G401 (cell line): ENCODE measurements around the gene EFCC1. TPM values are rescaled to one million over a fixed set of nuclear protein-coding genes. Genes with fewer than 3 reads are reported as not detected.
"Not testable (repeated sequence)": the region's sequence is repeated elsewhere in the genome, so short reads cannot be mapped to it uniquely, and the experiment has no call there.

ENCODE experiments used
- DNase-seq: peaks from one replicate; pipeline ENCODE4 v3.0.0-alpha.2; 2015; ENCODE audit warnings: low spot score
- in situ Hi-C: cut with HindIII; loops from 2 replicates; pipeline ENCODE4 v1.10.0; 2016; ENCODE audit warnings: low sequenced_read_pairs, mixed read lengths
- total RNA-seq: library from RNA; depleted of rRNA; stranded (reverse); fragments of >200 nt; shearing (Covaris generic); gene quantifications from 2 replicates; pipeline ENCODE4 v1.2.3, GENCODE V29; 2014

EFCC1 gene
- total RNA-seq, 1 experiment from 2014 or later, result not detected

DNA sequence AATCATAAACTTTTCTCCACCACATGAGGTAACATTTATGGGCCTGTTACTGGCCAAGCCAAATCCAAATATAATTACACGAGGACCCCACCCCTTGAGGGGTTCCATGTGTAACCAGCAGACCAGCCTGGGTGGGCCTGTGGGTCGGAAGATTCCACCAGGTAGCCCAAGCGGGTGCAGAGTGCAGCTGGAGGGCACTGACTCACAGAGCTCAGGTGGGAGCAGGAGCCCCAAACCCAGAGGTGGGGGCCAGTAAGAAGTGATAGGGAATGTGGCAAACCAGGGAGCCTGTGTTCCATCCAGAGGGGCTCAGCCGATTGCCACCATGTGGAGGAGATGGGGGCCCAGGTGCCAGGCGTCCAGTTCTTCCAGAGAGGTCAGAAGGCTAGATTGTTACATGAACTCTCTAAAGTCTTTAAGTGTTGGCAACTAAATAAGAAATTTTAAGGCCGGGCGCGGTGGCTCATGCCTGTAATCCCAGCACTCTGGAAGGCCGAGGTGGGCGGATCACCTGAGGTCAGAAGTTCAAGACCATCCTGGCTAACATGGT, 62.1 kb downstream of the EFCC1 start:
- no peak for DNase-seq
- in situ Hi-C loops, result no loop called here

DNA sequence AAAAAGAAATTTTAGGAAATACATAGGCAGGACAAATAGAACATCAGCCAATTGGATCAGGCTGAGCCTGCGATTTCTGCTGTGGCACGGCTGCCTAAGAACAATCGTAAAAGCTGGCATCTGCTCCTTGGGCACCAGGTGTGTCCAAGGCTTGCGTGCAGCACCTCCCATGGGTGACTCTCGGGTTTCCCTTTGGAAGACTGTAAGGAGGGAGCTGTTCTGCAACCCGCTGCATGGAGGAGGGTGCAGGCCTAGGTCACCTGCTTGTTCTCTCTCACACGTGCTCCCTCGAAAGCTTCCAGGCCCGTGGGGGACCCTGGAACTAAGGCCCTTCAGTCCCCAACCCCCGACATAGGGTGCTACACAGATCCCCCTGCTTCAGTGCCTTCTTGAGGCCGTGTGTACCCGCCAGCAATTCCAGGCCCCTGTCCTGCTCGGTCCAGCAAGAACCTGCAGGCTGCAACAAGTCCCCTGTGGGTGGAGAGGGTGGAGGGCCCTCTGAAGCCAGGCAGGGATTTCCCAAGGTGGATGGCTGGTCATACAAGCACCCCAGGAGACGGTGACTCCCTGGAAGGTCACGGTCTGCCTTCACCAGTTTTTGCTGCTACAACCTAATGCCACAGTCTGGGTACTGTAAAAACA, 62.9 kb downstream of the EFCC1 start:
- no peak for DNase-seq
- in situ Hi-C loops, result no loop called here

DNA sequence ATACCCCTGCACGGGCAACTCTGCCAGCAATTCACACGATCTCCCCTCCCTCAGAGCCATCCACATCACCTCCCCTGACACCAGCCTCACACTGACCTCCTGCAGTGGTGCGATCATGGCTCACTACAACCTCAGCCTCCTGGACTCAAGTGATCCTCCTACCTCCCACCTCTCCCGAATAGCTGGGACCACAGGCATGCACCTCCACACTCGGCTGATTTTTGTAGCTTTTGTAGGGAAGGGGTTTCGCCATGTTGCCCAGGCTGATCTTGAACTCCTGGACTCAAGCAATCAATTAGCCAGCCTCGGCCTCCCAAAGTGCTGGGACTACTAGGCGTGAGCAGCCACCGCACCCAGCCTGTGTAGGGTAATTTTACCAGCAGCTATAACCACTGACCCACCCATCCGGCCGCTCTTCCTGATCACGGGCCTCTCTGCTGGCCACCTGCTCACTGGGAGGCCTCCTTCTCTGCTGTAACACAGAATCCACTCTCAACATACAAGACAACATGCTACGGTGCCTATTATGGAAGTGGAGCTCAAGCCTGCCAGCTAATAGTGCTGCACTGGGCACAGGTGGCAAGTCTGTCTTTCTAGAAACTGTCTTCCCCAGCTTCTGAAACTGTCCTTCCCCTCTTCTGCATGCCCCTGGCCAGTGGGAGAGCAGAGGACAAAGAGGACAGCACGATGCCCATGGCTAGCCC, 64.1 kb downstream of the EFCC1 start:
- in situ Hi-C loops, result no loop called here
- DNase-seq, result no peak

DNA sequence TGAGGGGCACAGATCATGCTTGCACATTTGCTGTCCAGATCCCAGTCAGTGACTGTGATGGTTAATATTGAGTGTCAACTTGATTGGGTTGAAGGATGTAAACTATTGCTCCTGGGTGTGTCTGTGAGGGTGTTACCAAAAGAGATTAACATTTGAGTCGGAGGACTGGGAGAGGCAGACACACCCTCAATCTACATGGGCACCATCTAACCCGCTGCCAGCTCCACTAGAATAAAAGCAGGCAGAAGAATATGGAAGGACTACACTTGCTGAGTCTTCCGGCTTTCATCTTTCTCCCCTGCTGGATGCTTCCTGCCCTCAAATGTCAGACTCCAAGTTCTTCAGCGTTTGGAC, 64.6 kb downstream of the EFCC1 start:
- in situ Hi-C loops, result no loop called here
- DNase-seq, result no peak

DNA sequence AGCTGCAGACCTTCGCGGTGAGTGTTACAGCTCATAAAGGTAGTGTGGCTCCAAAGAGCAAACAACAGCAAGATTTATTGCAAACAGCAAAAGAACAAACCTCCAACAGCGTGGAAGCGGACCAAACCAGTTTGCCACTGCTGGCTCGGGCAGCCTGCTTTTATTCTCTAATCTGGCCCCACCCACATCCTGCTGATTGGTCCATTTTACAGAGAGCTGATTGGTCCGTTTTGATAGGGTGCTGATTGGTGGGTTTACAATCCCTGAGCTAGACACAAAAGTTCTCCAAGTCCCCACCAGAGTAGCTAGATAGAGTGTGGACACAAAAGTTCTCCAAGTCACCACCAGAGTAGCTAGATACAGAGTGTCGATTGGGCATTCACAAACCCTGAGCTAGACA, 66.6 kb downstream of the EFCC1 start:
- in situ Hi-C loops, result not testable (repeated sequence)

DNA sequence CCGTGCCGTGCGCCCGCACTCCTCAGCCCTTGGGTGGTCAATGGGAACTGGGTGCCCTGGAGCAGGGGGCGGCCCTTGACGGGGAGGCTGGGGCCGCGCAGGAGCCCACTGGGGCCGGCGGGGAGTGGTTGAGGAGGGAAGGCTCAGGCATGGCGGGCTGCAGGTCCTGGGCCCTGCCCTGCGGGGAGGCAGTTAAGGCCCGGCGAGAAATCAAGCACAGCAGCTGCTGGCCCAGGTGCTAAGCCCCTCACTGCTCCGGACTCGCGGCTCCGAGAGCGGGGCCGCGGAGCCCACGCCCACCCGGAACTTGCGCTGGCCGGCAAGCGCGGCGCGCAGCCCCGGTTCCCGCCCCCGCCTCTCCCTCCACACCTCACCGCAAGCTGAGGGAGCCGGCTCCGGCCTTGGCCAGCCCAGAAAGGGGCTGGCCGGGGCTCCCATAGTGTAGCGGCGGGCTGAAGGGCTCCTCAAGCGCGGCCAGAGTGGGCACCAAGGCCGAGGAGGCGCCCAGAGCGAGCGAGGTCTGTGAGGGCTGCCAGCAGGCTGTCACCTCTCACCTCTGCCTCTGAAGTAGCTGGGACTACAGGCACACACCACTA, 67.3 kb downstream of the EFCC1 start:
- DNase-seq, result no peak

More for the DNA sequence above, 66.6 kb downstream of the EFCC1 start:
- DNase-seq, result not testable (repeated sequence)

DNA sequence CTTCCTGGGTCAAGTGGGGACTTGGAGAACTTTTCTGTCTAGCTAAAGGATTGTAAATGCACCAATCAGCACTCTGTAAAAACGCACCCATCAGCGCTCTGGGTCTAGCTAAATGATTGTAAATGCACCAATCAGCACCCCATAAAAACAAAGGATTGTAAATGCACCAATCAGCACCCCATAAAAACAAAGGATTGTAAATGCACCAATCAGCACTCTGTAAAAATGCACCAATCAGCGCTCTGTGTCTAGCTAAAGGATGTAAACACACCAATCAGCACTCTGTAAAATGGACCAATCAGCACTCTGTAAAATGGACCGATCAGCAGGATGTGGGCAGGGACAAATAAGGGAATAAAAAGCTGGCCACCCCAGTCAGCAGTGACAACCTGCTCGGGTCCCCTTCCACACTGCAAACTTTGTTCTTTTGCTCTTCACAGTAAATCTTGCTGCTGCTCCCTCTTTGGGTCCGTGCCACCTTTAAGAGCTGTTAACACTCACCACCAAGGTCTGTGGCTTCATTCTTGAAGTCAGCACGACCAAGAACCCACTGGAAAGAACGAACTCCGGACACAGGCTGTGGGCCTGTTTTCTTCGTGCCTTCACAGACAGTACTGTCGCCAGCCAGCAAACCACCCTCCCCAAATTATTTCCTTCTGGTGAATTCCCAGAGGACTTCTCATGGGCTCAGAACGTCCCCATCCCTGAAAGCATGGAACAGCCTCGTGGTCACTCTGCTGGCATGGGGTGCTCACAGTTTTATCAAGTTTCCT, 68.4 kb downstream of the EFCC1 start:
- in situ Hi-C loops, DNase-seq: not testable (repeated sequence)

More for the DNA sequence above, 67.3 kb downstream of the EFCC1 start:
- in situ Hi-C loops, result no loop called here

DNA sequence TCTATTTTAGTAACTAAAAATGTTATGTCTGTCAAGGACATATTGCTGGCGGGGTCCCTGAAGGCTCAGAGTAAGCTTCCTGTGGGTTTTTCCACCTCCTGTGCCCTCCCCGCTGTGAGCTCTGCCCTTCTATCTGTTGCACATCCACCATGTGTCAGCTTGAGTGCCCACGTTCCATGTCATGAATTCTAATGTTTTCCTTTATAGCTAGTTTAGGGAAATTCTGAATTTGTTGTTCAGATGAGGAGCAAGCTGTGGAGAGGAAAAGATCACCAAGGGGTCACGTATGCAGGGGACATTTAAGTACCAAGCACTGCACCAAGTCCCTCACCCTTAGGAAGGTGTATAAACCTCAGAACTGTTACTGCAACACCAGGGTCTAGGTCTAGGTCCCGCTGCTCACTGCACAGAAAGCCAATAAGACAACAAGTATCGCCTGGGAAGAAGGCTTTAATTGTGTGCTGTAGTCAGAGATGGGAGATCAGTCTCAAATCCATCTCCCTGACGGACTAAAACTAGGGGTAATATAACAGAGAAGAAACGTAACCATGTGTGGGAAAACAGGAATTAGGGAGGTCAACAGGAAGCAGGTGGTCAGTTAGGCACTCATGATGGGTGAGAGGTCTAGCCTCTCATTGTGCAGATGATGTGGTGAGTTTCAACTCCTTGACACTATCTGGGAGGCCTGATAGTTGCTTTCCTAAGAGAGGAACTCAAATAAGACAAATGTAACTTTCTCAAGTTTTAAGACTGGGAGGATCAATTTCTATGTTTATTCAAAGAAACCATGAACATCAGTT, 69.2 kb downstream of the EFCC1 start:
- no peak for DNase-seq

DNA sequence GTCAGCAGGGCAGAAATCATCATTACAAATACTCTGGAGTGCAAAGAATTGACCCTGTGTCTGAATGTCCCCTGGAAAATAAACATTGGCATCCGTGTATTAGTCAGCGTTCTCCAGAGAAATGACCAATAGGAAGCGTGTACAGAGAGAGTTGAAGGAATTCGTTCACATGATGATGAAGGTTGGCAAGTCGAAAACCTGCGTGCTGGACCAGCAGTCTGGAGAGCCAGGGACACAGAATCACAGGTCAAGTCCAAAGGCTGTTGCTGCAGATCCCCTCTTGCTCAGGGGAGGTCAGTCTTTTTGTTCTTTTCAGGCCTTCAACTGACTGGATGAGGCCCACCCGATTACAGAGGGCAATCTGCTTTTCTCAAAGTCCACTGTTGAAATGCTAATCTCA, 76.1 kb downstream of the EFCC1 start:
- no peak for DNase-seq
- in situ Hi-C loops, result no loop called here

More for the DNA sequence above, 69.2 kb downstream of the EFCC1 start:
- in situ Hi-C loops, result no loop called here

DNA sequence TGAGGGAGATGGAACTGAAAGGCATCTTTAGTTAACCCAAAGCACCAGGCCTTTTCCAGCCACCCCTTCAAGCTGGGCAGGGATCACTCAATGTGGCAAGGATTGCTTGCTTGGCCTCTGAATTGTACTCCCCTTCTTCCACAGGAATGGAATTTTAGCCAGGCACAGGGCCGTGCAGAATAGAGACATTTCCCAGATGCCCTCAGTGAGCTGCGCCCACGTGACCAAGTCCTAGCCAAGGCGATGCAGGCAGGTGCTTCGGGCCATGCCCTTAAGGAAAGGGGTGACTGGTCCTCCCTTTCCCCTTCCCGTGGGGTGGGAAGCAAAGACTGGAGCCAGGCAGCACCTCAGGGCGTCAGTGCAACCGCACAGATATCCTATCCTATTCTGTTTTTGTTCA, 77.4 kb downstream of the EFCC1 start:
- DNase-seq, result no peak
- in situ Hi-C loops, result no loop called here

DNA sequence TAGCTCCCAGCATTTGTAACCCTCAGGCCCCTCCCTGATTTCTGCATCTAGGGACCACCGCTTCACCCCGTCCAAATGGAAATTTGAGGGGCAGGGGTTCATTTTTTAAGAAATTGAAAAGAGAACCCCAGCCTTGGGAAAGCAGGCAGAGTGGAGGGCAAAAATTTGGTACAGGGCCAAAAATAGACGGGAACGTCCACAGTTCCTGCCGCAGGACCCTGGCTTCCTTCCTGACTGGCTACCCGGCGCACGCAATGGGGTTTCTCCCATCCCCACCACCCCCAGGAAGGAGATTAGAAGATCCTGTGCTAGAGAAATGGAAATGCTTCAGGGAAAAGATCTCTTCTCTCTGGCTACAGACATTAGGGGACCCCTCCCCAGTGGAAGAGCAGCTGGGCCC, 80.4 kb downstream of the EFCC1 start:
- no peak for DNase-seq
- in situ Hi-C loops, result no loop called here

DNA sequence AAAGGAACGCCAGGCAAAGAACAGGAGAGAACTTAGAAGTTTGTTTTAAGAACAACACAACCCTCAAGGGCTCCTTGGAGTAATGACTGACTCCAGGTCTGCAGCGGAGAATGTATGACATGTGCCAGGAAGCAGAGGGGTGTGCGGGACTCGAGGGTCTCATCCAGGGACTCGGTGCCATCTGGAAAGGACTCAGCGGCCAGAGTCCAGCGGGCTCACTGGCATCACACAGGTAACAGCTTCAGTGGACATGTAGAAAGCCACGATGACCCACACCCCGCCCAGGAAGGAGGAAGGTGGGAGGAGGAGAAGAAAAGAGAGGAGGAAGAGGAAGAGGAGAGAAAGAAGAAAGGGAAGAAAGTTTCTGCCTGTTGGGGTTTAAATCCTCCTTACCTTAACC, 80.9 kb downstream of the EFCC1 start:
- in situ Hi-C loops, result no loop called here
- DNase-seq, result no peak

DNA sequence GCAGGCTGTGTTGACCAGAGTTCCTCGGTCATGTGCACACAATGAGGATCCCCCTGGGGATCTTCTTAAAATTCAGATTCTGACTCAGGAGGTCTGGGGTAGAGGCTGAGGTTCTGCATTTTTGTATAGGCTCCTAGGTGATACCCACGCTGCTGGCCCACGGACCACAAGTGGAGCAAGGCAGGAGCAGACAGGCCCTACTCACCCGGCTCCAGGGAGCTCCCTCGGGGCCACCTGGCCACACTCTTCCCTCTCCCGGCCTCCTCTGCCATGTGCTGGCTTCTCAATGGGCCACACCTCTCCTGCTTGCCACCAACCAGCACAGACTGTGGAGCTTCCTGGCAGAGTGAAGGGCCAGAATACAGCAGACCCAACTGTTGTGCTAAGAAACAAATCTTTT, 83.4 kb downstream of the EFCC1 start:
- DNase-seq, result no peak
- in situ Hi-C loops, result no loop called here

DNA sequence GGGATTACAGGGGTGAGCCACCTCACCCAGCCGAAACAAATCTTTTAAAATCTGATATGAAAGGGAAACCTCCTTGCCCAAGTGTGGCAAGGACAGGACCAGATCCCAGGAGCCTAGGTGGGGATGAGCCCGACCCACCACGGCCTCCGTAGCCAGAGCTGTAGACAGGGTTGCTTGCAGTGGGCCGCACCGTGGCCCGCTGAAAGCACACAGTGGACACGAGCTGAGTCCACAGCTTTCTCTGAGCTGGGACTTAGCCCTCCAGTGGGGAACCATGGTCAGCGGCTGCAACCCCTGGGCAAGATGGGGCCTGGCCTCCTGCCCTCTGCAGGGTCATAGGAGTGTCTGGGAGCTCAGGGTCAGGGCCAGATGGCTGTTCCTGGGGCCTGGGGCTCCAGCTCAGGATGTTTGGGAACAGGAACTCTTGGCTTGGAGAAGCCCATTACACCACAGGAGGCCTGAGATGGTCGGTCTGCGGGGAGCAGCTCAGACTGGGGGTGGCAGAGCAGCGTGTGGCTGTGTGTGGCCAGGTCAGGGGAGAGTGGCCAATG, 84.1 kb downstream of the EFCC1 start:
- in situ Hi-C loops, result no loop called here

DNA sequence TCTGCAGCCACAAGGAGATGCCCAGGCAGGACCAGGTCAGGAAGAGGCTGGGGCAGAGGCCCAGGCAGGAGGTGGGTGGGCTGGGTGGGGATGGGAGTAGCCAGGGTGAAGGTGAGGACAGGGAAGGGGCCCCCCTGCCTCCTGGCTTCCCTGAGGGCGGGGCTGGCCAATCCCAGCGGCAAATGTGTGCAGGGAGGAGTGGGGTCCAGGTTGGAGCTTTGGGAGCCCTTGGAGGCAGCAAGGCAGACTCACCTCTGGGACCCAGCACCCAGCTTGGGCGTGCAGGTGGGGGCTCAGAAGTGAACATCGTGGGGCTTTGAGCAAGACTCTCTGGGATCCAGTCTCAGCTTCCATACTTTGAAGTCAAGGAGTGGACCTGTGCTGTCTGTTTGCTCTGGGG, 84.7 kb downstream of the EFCC1 start:
- no peak for DNase-seq
- in situ Hi-C loops, result no loop called here

More for the DNA sequence above, 84.1 kb downstream of the EFCC1 start:
- DNase-seq, result no peak

DNA sequence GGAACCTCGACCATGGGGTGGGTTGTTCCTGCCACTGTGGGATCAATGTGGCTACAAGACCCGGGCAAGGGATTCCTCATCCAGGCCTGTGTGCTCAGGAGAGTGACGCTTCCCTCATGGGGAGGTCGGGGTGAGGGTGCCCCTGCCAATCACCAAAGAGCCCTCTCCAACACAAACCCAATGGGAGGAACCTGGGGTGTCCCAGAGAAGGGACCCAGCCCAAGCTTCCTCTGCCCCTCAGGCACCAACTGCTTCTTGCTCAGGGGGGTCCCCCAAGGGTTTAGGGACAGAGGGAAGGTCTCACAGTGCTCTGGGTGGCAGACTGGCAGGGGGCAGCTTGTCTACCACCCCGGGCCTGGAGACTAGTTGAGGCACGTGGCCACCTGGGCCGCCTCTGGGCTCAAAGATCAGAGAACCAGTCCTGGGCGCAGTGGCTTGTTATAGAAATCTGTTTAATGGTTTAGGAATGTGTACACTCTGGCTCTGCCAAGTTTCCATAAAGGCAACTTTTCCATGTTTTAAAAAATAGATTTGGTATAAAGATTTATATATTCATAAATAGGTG, 86.1 kb downstream of the EFCC1 start:
- in situ Hi-C loops, result no loop called here
- DNase-seq, result no peak

DNA sequence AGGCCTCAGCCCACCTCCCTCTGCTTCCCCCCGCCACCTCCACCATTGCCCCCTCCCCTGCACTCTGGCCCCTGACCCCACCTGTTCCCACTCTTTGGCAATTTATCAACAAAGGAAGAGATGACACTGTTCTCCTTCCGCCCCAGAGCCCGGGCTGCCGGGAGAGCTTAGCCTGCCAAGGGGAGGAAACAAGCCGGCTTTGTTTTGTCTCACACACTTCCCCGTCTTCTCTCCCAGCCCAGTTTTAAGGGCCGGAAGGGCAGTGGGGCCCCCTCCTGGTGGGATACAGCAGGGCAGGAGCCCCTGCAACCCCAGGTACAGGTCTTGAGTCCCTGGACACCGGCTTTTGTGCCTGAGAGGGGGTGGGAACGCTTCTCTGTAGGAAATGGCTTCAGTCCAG, 86.8 kb downstream of the EFCC1 start:
- DNase-seq, in situ Hi-C loops: not testable (repeated sequence)

DNA sequence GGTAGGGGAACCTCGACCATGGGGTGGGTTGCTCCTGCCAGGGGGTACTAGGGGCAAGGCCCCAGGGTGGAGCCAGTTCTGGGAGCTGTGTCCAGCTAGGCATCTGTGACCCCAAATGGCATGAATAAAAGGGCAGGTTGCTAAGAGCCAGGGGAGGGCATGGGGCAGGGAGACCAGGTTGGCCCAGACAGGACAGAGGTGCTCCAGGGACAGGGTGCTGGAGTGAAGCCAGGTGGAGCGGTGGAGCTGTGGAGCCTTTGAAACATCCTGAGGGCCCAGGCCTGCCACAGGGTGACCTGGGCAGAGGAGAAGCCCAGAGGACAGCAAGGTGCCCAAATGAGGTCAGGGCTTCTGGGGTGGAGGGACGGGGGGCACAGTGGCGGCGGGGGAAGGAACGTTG, 87.2 kb downstream of the EFCC1 start:
- in situ Hi-C loops, DNase-seq: not testable (repeated sequence)
